ENCODE data around the gene KDELR1. TPM values are rescaled to one million over a fixed set of nuclear protein-coding genes. Genes with fewer than 3 reads are reported as not detected.
"Not testable (repeated sequence)": the region's sequence is repeated elsewhere in the genome, so short reads cannot be mapped to it uniquely, and the experiment has no call there.

KDELR1 gene
- total RNA-seq, 2 experiments from 2014 or later, result 69.5 to 78.8 TPM

GRCh38 chr19:48386981-48387380 is 4.4 kb downstream of the KDELR1 start:
- Mint-ChIP-seq H3K27me3 (no peaks in the 10 kb centered on the region), H3K27ac (no peak overlapping the region), H3K36me3 (ENCODE audit: low read depth) (peaks cover 50% of the 10 kb centered on the region), H3K4me3 (no peak overlapping the region), H3K9me3 (ENCODE audit: low read depth) (no peaks in the 10 kb centered on the region), H3K4me1 (peaks cover 9% of the 10 kb centered on the region)
- intact Hi-C loops (cut with DNase I, micrococcal nuclease), result no loop called here
- CTCF ChIA-PET, result no interaction called here
- POLR2A ChIA-PET, result no interaction called here
- DNase-seq (no peak), ATAC-seq (no peak)

GRCh38 chr19:48385461-48386087 is 5.8 kb downstream of the KDELR1 start:
- ChIA-PET CTCF (interaction anchor here (0.7 kb wide), 1 partner anchor 22 kb away, joined by 3 read pairs; the partner anchor contains the start of genes SYNGR4 and TMEM143), POLR2A (no interaction called here)
- Mint-ChIP-seq H3K27ac (no peak overlapping the region), H3K9me3 (ENCODE audit: low read depth) (no peaks in the 10 kb centered on the region), H3K36me3 (ENCODE audit: low read depth) (peaks cover 56% of the 10 kb centered on the region), H3K4me3 (no peak overlapping the region), H3K27me3 (no peaks in the 10 kb centered on the region), H3K4me1 (peaks cover 6% of the 10 kb centered on the region)
- intact Hi-C loops (cut with DNase I, micrococcal nuclease), result no loop called here
- ATAC-seq (no peak), DNase-seq (no peak)

- DNase-seq, result no peak
- POLR2A ChIA-PET, result interaction anchor here (0.6 kb wide), 1 partner anchor 99 kb away, joined by 5 read pairs; no protein-coding TSS in a partner anchor
- H3K36me3 Mint-ChIP-seq (ENCODE audit: low read depth), result peaks cover 41% of the 10 kb centered on the region
- no peak overlapping the region for H3K4me3 Mint-ChIP-seq
- no peaks in the 10 kb centered on the region for H3K27me3 Mint-ChIP-seq
- ATAC-seq, result no peak
- CTCF ChIA-PET, result interaction anchor here (0.7 kb wide), 1 partner anchor 9 kb away, joined by 3 read pairs; the partner anchor contains the start of gene KDELR1
- H3K27ac Mint-ChIP-seq, result no peak overlapping the region
- no peaks in the 10 kb centered on the region for H3K9me3 Mint-ChIP-seq (ENCODE audit: low read depth)
- intact Hi-C loops (cut with DNase I, micrococcal nuclease), result no loop called here
- no peaks in the 10 kb centered on the region for H3K4me1 Mint-ChIP-seq
Observed at GRCh38 chr19:48382286-48382685, 9.1 kb downstream of the KDELR1 start.

GRCh38 chr19:48381178-48381950 is 10.0 kb downstream of the KDELR1 start:
- ChIA-PET POLR2A (no interaction called here), CTCF (interaction anchor here (0.5 to 0.7 kb wide), 2 partner anchors 10 to 35 kb away, joined by 3 to 5 read pairs; partner anchors contain the start of gene KDELR1)
- DNase-seq, result no peak
- Mint-ChIP-seq H3K4me3 (no peak overlapping the region), H3K9me3 (ENCODE audit: low read depth) (no peaks in the 10 kb centered on the region), H3K27me3 (no peaks in the 10 kb centered on the region), H3K4me1 (no peaks in the 10 kb centered on the region), H3K27ac (no peak overlapping the region), H3K36me3 (ENCODE audit: low read depth) (peaks cover 35% of the 10 kb centered on the region)
- intact Hi-C loops (cut with DNase I, micrococcal nuclease), result no loop called here
- no peak for ATAC-seq

- Mint-ChIP-seq H3K27me3 (no peaks in the 10 kb centered on the region), H3K27ac (no peak overlapping the region), H3K36me3 (ENCODE audit: low read depth) (peaks cover 23% of the 10 kb centered on the region), H3K9me3 (ENCODE audit: low read depth) (no peaks in the 10 kb centered on the region), H3K4me1 (no peaks in the 10 kb centered on the region), H3K4me3 (no peak overlapping the region)
- POLR2A ChIA-PET, result no interaction called here
- CTCF ChIA-PET, result no interaction called here
- ATAC-seq (no peak), DNase-seq (no peak)
- intact Hi-C loops (cut with DNase I, micrococcal nuclease), result no loop called here
Observed at GRCh38 chr19:48379058-48379457, 12.3 kb downstream of the KDELR1 start.

GRCh38 chr19:48378194-48378570 is 13.2 kb downstream of the KDELR1 start:
- ATAC-seq (no peak), DNase-seq (no peak)
- H3K36me3 Mint-ChIP-seq (ENCODE audit: low read depth), result peaks cover 16% of the 10 kb centered on the region
- no peak overlapping the region for H3K27ac Mint-ChIP-seq
- H3K4me3 Mint-ChIP-seq, result no peak overlapping the region
- no peaks in the 10 kb centered on the region for H3K27me3 Mint-ChIP-seq
- intact Hi-C loops (cut with DNase I, micrococcal nuclease), result no loop called here
- H3K9me3 Mint-ChIP-seq (ENCODE audit: low read depth), result no peaks in the 10 kb centered on the region
- CTCF ChIA-PET, result no interaction called here
- H3K4me1 Mint-ChIP-seq, result no peaks in the 10 kb centered on the region
- POLR2A ChIA-PET, result no interaction called here

- Mint-ChIP-seq H3K27me3 (no peaks in the 10 kb centered on the region), H3K4me1 (no peaks in the 10 kb centered on the region), H3K9me3 (ENCODE audit: low read depth) (no peaks in the 10 kb centered on the region), H3K4me3 (no peak overlapping the region), H3K36me3 (ENCODE audit: low read depth) (no peaks in the 10 kb centered on the region), H3K27ac (no peak overlapping the region)
- intact Hi-C loops (cut with DNase I, micrococcal nuclease), result no loop called here
- ChIA-PET CTCF (interaction anchor here (0.7 kb wide), 1 partner anchor 235 kb away, joined by 3 read pairs; no protein-coding TSS in a partner anchor), POLR2A (no interaction called here)
- ATAC-seq, result no peak
- DNase-seq, result no peak
Observed at GRCh38 chr19:48373567-48373966, 17.8 kb downstream of the KDELR1 start.

- Mint-ChIP-seq H3K27ac (no peak overlapping the region), H3K4me3 (no peak overlapping the region), H3K4me1 (no peaks in the 10 kb centered on the region), H3K27me3 (no peaks in the 10 kb centered on the region), H3K36me3 (ENCODE audit: low read depth) (no peaks in the 10 kb centered on the region), H3K9me3 (ENCODE audit: low read depth) (no peaks in the 10 kb centered on the region)
- ATAC-seq (no peak), DNase-seq (no peak)
- POLR2A ChIA-PET, result no interaction called here
- CTCF ChIA-PET, result interaction anchor here (0.6 to 0.7 kb wide), 2 partner anchors 236 to 1160 kb away, joined by 3 read pairs; no protein-coding TSS in a partner anchor
- intact Hi-C loops (cut with DNase I, micrococcal nuclease), result no loop called here
Observed at GRCh38 chr19:48372904-48373303, 18.4 kb downstream of the KDELR1 start.

- H3K27me3 Mint-ChIP-seq; intact Hi-C loops (cut with DNase I, micrococcal nuclease); DNase-seq; ATAC-seq; H3K36me3 Mint-ChIP-seq (ENCODE audit: low read depth); H3K27ac Mint-ChIP-seq; H3K4me1 Mint-ChIP-seq; H3K4me3 Mint-ChIP-seq; H3K9me3 Mint-ChIP-seq (ENCODE audit: low read depth): not testable (repeated sequence)
- ChIA-PET POLR2A (interaction anchor here (0.7 kb wide), 1 partner anchor 31 kb away, joined by 7 read pairs; no protein-coding TSS in a partner anchor), CTCF (interaction anchor here (0.6 kb wide), 2 partner anchors 20 to 117 kb away, joined by 4 read pairs; no protein-coding TSS in a partner anchor)
Observed at GRCh38 chr19:48371771-48372170, 19.6 kb downstream of the KDELR1 start.

GRCh38 chr19:48371367-48371766 is 20.0 kb downstream of the KDELR1 start:
- H3K4me1 Mint-ChIP-seq, result no peaks in the 10 kb centered on the region
- no peak overlapping the region for H3K4me3 Mint-ChIP-seq
- DNase-seq (no peak), ATAC-seq (no peak)
- ChIA-PET POLR2A (interaction anchor here (0.6 to 0.7 kb wide), 2 partner anchors 18 to 31 kb away, joined by 7 to 11 read pairs; no protein-coding TSS in a partner anchor), CTCF (interaction anchor here (0.6 kb wide), 2 partner anchors 19 to 20 kb away, joined by 4 read pairs; no protein-coding TSS in a partner anchor)
- no peaks in the 10 kb centered on the region for H3K36me3 Mint-ChIP-seq (ENCODE audit: low read depth)
- intact Hi-C loops (cut with DNase I, micrococcal nuclease), result no loop called here
- no peaks in the 10 kb centered on the region for H3K9me3 Mint-ChIP-seq (ENCODE audit: low read depth)
- no peak overlapping the region for H3K27ac Mint-ChIP-seq
- H3K27me3 Mint-ChIP-seq, result no peaks in the 10 kb centered on the region

- POLR2A ChIA-PET, result interaction anchor here (0.6 kb wide), 1 partner anchor 19 kb away, joined by 11 read pairs; no protein-coding TSS in a partner anchor
- no peaks in the 10 kb centered on the region for H3K4me1 Mint-ChIP-seq
- no peak overlapping the region for H3K4me3 Mint-ChIP-seq
- intact Hi-C loops (cut with DNase I, micrococcal nuclease), result no loop called here
- no peak for ATAC-seq
- H3K9me3 Mint-ChIP-seq (ENCODE audit: low read depth), result no peaks in the 10 kb centered on the region
- no peaks in the 10 kb centered on the region for H3K27me3 Mint-ChIP-seq
- H3K27ac Mint-ChIP-seq, result no peak overlapping the region
- H3K36me3 Mint-ChIP-seq (ENCODE audit: low read depth), result no peaks in the 10 kb centered on the region
- CTCF ChIA-PET, result interaction anchor here (0.6 kb wide), 1 partner anchor 19 kb away, joined by 4 read pairs; no protein-coding TSS in a partner anchor
- DNase-seq, result no peak
Observed at GRCh38 chr19:48370955-48371354, 20.4 kb downstream of the KDELR1 start.
